ENCODE results near the gene ACSF2. TPM values are rescaled to one million over a fixed set of nuclear protein-coding genes. Genes with fewer than 3 reads are reported as not detected.

ACSF2 gene
- total and polyA plus RNA-seq, 2 donors (not counting 3 experiments of a cell fraction or from before 2014, with no cell fraction given): 33.2 to 37.2 TPM

GRCh38 chr17:50452630-50453300, 26.7 kb downstream of the ACSF2 start:
- dilution Hi-C loops (cut with MboI; ENCODE audit: extremely low pct_ligation_motif_present, low sequenced_read_pairs) (no loop called here), intact Hi-C loops (cut with micrococcal nuclease) (no loop called here)
- CTCF ChIA-PET: interaction anchor here (1.0 kb wide), 1 partner anchor 56 kb away, joined by 3 read pairs; the partner anchor contains the start of gene LRRC59
- Histone ChIP-seq H2AFZ (ENCODE audit: low read depth, low read length) (no peak overlapping the region), H4K20me1 (replicated peaks; ENCODE audit: control insufficient read depth, extremely low read depth, insufficient read depth, low read length) (no peaks in the 10 kb centered on the region), H3K4me1 (ENCODE audit: control insufficient read depth, extremely low read depth, insufficient read depth, low read length) (no peaks in the 10 kb centered on the region), H3K4me2 (ENCODE audit: insufficient read depth, low read length) (no peak overlapping the region), H3K9me1 (replicated peaks; ENCODE audit: control insufficient read depth, extremely low read depth, insufficient read depth, low read length) (no peaks in the 10 kb centered on the region), H3K9ac (replicated peaks; ENCODE audit: extremely low read depth, insufficient read depth, low read length) (no peak overlapping the region), H3K27ac (ENCODE audit: insufficient read depth, low read depth, low read length) (no peak overlapping the region), H3K79me2 (ENCODE audit: control insufficient read depth, insufficient read depth, low read length) (no peaks in the 10 kb centered on the region), H3K4me3 (replicated peaks in 1 of 3; ENCODE audit: insufficient read depth in 1 of 3, low read depth in 1 of 3, low read length in 3 of 3) (no peak overlapping the region), H3K9me3 (replicated peaks; ENCODE audit: control insufficient read depth, insufficient read depth, low read length) (no peaks in the 10 kb centered on the region), H3K36me3 (ENCODE audit: control insufficient read depth in 2 of 2, extremely low read depth in 1 of 2, insufficient read depth in 2 of 2, low read length in 2 of 2) (no peaks in the 10 kb centered on the region), H3K27me3 (ENCODE audit: control insufficient read depth in 2 of 2, insufficient read depth in 2 of 2, low read length in 2 of 2) (no peaks in the 10 kb centered on the region)
- no peak for TF ChIP-seq GATA2 (IDR thresholded peaks at IDR 0.05; ENCODE audit: insufficient read depth, insufficient read length, low read depth, low read length)
- no peak for TF ChIP-seq POLR2AphosphoS5 (IDR thresholded peaks at IDR 0.05; ENCODE audit: insufficient read depth, low read depth, low read length)
- no peak for TF ChIP-seq POLR2A (IDR thresholded peaks at IDR 0.05; ENCODE audit: low read depth, low read length)
- no peak for TF ChIP-seq CTCF (IDR thresholded peaks at IDR 0.05; ENCODE audit: extremely low read depth in 1 of 2, insufficient read depth in 1 of 2, low read depth in 1 of 2, low read length in 2 of 2)
- no peak for TF ChIP-seq JUN (IDR thresholded peaks at IDR 0.05; ENCODE audit: borderline replicate concordance, insufficient read depth, insufficient read length, low read depth)
- TF ChIP-seq EZH2 (IDR thresholded peaks at IDR 0.05; ENCODE audit: borderline replicate concordance, low read depth, low read length, severe bottlenecking): no peak
- no peak for TF ChIP-seq FOS (IDR thresholded peaks at IDR 0.05; ENCODE audit: borderline replicate concordance, insufficient read depth, low read length)
- no peak for TF ChIP-seq MYC (IDR thresholded peaks at IDR 0.05; ENCODE audit: low read depth, low read length)
- TF ChIP-seq MAX (IDR thresholded peaks at IDR 0.05; ENCODE audit: insufficient read depth, insufficient read length): no peak
- POLR2A ChIA-PET: no interaction called here
- BruUV-seq (replicated peaks): no TSS peak
- DNase-seq (ENCODE audit: low read depth, low spot score) (no peak), FAIRE-seq (no peak)

Data from endothelial cell of umbilical vein (primary cell).